Coronary artery (tissue), 2 donors: ENCODE measurements around the gene HBA2.
"Not testable (repeated sequence)": the region's sequence is repeated elsewhere in the genome, so short reads cannot be mapped to it uniquely, and the experiment has no call there.

Source experiments
- DNase-seq: peaks from one replicate; pipeline ENCODE4 v3.0.0-alpha.2; 2017; ENCODE audit warnings: low spot score
- H3K27ac ChIP-seq, 2 donors: fragments of 200-600 bp; sonication (generic); one replicate each; pipeline ENCODE4 v1.5.1; 2016 to 2019
- H3K4me3 ChIP-seq: fragments of 200-600 bp; sonication (generic); 2 replicates; pipeline ENCODE4 v1.5.1; 2016; ENCODE audit warnings: mild to moderate bottlenecking, moderate library complexity
- TF ChIP-seq, protein P1 (sequence below): fragments of 200-600 bp; sonication (generic); IDR thresholded peaks from one replicate; pipeline ENCODE4 v1.5.1; 2019; ENCODE audit warnings: antibody characterized with exemption

Gene HBA2

GRCh38 chr16:152141-153128, 20.2 kb upstream of the HBA2 start, which contains the start of gene HBZ:
HBZ (plus strand) TSS chr16:152644; CDS start chr16:152910, 266 bp downstream.
- Histone ChIP-seq H3K27ac (no peak within 1 kb of the TSS), H3K4me3 (no peak within 1 kb of the TSS)
- TF ChIP-seq, protein P1, sequence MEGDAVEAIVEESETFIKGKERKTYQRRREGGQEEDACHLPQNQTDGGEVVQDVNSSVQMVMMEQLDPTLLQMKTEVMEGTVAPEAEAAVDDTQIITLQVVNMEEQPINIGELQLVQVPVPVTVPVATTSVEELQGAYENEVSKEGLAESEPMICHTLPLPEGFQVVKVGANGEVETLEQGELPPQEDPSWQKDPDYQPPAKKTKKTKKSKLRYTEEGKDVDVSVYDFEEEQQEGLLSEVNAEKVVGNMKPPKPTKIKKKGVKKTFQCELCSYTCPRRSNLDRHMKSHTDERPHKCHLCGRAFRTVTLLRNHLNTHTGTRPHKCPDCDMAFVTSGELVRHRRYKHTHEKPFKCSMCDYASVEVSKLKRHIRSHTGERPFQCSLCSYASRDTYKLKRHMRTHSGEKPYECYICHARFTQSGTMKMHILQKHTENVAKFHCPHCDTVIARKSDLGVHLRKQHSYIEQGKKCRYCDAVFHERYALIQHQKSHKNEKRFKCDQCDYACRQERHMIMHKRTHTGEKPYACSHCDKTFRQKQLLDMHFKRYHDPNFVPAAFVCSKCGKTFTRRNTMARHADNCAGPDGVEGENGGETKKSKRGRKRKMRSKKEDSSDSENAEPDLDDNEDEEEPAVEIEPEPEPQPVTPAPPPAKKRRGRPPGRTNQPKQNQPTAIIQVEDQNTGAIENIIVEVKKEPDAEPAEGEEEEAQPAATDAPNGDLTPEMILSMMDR, result no peak
- DNase-seq, result no peak

- not testable (repeated sequence) for H3K4me3 ChIP-seq, DNase-seq, H3K27ac ChIP-seq
These were observed 19.6 kb upstream of the HBA2 start for GRCh38 chr16:153129-153521.

DNA sequence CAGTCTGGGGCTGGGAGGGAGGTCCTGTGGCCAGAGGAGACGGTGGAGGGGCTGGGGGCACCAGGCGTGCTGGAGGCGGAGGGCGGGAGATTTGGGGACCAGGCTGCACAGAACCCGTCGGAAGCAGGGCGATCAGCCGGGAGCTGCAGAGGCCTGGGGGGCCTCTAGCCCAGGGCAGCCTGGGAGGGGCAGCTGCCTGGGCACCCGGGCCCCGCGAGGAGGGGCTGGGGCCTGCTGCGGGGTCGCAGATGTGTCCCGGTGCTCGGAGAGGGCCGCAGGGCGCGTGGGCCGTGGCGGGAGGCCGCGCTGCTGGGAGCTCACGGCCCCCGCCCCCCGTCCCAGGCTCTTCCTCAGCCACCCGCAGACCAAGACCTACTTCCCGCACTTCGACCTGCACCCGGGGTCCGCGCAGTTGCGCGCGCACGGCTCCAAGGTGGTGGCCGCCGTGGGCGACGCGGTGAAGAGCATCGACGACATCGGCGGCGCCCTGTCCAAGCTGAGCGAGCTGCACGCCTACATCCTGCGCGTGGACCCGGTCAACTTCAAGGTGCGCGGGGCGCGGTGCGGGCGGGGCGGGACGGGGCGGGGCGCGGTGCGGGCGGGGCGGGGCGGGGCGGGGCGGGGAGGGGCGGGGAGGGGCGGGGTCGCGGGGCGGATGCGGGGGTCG, 19.0 kb upstream of the HBA2 start:
- H3K4me3 ChIP-seq, H3K27ac ChIP-seq: not testable (repeated sequence)

GRCh38 chr16:154217-155030, 18.3 kb upstream of the HBA2 start:
- no peak for DNase-seq
- H3K4me3 ChIP-seq, result peak overlapping the region; percentile 66
- TF ChIP-seq, protein P1, result no peak
- no peak overlapping the region for H3K27ac ChIP-seq

More for the DNA sequence above, 19.0 kb upstream of the HBA2 start:
- DNase-seq, result not testable (repeated sequence)

DNA sequence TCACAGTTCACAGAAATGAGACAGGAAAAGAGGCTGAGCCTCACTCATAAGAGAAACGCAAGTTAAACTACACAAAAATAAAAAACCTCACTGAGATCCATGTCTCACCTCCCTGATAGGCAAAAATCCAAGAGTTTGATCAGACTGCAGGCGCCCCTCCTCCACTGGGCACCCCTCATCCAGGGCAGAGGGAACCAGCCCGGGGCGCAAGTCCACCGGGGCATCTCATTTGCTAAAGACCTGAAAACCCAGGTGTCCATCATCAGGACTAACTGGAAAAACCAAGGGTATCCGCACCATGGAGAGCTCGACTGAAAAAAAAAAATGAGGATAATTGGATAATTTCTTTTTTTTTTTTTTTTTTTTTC, 17.7 kb upstream of the HBA2 start:
- TF ChIP-seq, protein P1, result no peak
- DNase-seq, result no peak
- H3K27ac ChIP-seq, result no peak overlapping the region
- peak overlapping the region; percentile 66 for H3K4me3 ChIP-seq

- Histone ChIP-seq H3K27ac (no peak overlapping the region), H3K4me3 (no peak overlapping the region)
- TF ChIP-seq, protein P1, result no peak
- DNase-seq, result no peak
These were observed 13.4 kb upstream of the HBA2 start for GRCh38 chr16:159136-159849.

GRCh38 chr16:160242-160641, 12.4 kb upstream of the HBA2 start:
- not testable (repeated sequence) for DNase-seq, H3K27ac ChIP-seq, H3K4me3 ChIP-seq
